HG03571 (cell line): Measurements from ENCODE around the gene CPNE5.

Experiments
- ATAC-seq: cut with Tn5 transposase; IDR thresholded peaks from one replicate; pipeline ENCODE4 v1.9.1; 2021; ENCODE audit not compliant: unreplicated experiment

The CPNE5 gene

DNA sequence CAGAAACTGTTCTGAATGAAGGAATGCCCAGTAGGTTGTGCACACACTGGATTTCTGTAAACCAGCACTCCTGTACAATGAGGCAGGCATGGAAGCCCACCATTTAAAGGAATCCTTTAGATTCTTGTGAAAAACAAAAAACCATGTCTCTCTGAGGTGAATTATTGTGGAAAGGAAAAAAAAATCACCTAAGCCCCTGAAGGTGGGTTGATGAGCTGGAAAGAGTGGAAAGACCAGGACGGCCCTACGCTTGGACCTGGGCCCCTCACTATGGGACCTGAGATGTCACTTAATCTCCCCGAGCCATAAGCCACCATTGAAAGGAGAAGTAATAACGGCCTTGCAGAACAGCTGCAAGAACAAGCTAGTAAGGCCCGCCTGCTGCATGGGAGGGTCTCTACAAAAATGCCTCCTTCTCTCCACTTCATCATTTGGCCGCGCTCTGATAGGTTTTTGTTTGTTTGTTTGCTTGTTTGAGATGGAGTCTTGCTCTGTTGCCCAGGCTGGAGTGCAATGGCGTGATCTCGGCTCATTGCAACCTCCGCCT is 72.8 kb downstream of the CPNE5 start:
- ATAC-seq: no peak

- ATAC-seq: peak; percentile 60
Measured at GRCh38 chr6:36765594-36766398, 73.4 kb downstream of the CPNE5 start.

GRCh38 chr6:36765190-36765589 is 74.1 kb downstream of the CPNE5 start:
- ATAC-seq: no peak

DNA sequence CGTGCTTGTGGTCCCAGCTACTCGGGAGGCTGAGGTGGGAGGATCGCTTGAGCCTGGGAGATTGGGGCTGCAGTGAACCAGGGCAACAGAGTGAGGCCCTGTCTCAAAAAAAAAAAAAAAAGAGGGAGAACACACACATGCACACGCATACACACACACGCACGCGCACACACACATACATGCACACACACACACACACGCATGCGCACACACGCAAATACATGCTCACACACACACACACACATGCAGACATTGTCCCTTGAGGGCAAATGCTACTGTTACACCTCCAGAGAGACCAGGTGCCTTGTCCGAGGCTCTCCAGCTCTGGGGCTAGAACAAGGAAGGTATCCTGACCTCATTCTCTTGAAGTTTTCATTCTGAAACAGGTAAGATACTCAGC is 77.1 kb downstream of the CPNE5 start:
- ATAC-seq: no peak

DNA sequence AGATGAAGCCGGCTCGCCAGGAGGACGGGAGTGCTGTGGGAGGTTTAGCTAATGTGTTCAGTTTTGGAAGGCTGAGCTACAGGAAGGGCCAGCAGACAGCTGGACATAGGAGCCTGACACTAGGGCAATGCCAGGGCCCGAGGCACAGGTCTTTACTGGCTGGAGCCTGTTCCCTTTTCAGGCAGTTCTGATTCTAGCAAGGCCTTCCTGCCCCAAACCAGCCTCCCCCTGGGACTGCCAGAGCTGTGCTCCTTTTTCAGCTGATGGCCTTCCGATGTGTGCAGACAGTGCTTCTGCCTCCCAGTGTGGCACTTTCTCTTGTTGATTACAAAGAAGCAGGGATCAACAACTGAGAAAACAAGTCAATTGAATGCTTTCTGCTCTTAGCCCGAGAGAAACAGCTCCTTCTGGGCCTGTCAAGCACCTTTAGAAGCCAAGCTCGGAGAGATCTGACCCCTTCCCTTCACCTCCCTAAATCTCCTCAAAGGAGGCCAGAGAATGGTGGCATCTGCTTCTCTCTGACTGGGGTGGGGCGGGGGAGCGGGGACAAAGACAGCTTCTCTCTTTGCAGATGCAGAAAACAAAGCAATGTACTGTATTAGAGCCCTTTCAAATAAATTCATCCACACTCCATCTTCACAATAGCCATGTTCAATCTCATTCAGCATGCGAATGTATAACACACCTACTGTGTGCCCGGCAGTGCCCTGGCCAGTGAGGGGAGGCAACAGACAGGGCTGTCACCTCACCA is 78.4 kb downstream of the CPNE5 start:
- no peak for ATAC-seq

DNA sequence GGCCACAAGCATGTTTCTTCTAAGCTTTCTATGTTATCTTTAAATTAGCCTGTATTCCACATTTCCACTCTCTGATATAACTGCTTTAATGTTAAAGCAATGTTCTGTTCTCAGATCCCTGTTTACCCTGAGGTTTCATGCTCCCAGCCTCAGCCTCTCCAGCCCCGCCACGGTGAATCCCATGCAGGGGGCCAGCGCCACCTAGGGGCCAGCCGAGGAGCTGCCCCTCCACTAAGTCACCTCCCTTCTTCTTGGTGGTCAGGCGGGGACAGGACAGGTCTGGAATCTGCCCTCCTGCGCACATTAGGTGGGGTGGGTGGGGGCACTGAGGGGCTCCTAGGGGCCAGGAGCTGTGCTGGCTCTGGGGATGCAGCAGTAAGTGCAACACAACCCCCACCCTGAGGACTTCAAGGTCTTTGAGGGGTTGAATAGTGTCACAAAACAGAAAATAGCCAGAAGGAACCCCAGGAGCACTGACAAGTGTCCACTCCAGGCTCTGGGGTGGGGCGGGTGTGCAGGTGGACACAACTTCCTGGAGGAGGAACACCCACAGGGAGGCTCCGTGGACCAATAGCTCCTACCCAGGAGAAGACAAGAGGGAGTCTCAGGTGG is 80.0 kb downstream of the CPNE5 start:
- ATAC-seq: no peak

DNA sequence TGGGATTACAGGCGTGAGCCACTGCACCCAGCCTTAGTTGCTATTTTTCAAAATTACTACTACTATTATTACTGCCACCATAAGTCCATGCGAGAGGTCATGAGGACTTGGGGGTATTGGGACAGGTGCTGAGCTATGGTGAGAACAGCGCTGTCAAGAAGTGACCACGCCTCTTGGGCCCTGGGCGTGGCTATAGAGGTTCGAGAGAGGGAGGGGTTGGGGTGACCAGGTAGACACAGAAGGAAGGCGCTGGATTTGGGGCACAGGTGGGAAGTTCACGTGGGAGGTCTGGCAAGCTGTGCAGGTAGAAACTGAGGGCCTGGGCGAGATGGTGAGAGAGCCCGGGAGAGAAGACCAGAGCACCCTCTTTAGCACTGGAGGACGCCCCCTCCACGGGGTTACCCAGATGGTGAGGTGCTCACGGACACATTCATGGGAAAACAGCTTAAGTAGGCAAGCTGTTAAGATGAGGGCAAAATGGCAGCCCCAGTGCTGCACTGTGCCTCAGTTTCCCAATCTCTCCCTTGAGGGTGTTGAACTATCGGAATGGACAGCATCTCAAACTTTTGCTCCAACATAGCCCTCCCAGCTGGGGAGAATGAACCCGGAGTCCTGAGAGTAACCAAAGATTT is 80.6 kb downstream of the CPNE5 start:
- no peak for ATAC-seq

- no peak for ATAC-seq
Measured at GRCh38 chr6:36757943-36758508, 81.2 kb downstream of the CPNE5 start.

DNA sequence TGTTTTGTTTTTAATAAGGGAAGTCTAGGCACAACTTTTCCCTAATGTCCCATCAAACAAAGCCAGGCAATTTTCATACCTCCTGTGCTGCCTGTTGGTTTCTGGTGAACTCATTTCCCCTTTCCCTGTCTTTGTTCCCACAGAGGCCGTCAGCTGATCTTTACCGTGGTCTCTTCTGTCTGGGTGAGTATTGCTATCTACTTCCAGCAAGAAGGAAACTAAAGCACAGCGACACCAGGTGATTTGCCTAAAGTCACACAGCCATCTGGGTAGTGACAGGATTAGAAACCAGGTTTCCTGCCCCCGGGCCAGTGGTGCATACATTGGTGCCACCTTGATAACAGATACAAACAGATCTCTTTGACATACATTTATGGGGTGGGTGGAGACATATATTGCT is 82.0 kb downstream of the CPNE5 start:
- no peak for ATAC-seq

DNA sequence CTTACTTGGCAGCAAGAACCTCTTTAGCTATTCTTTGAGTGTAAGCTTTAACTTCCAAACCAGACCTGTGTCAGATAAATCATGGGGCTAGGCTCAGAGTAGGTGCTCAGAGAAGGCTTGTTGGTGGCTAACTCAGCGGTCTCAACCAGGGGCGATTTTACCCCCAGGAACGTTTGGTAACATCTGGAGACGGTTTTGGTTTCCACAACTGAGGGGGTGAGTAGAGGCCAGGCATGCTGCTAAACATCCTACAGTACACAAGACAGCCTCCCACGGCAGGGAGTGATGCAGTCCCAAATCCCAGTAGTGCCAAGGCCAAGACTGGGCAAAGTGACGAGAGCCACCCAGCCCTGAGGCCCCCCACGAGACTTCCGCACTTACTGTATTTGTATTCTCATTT is 82.5 kb downstream of the CPNE5 start:
- no peak for ATAC-seq

DNA sequence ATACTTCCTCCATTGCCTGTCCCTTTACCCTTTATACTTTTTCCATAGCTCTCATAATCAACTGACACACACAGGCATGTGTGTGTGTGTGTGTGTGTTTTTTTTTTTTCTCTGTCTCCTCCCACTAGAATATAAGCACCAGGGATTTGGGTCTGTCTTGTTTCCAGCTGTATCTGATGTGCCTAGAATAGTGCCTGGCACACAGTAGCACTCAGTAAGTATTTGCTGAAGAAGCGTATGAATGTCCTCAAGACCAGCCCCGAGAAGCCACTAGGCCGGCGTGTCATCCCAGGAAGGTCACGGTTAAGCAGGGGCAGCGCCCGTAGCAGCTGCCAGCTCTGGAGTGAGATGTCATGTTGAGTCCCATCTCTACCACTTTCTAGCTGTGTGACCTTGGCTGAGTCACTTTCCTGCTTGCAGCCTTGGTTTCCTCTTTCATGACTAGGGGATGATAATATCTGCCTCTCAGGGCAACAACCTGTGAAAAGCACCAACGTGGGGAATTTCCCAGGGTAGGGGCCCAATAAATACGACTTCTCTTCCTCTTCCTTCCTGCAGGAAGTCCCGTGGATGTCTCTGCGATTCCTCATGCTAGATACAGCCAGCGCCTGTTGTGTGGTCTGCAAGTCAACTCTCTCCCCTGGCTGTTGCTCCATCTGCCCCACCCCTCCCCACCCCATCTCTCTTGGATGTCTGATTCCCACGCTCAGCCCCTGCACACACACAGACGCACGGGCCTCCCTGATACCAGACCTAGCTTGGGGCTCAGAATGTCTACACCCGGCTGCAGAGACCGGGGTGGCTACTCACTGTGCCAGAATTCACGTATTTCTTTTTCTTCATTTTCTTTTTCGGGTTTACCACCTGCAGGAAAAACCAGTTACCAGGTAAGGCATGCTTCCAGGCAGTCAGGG is 83.6 kb downstream of the CPNE5 start:
- no peak for ATAC-seq

GRCh38 chr6:36754582-36755434 is 84.4 kb downstream of the CPNE5 start:
- no peak for ATAC-seq

- ATAC-seq: no peak
Measured at GRCh38 chr6:36753671-36754405, 85.4 kb downstream of the CPNE5 start.

GRCh38 chr6:36752886-36753506 is 86.2 kb downstream of the CPNE5 start:
- ATAC-seq: no peak

DNA sequence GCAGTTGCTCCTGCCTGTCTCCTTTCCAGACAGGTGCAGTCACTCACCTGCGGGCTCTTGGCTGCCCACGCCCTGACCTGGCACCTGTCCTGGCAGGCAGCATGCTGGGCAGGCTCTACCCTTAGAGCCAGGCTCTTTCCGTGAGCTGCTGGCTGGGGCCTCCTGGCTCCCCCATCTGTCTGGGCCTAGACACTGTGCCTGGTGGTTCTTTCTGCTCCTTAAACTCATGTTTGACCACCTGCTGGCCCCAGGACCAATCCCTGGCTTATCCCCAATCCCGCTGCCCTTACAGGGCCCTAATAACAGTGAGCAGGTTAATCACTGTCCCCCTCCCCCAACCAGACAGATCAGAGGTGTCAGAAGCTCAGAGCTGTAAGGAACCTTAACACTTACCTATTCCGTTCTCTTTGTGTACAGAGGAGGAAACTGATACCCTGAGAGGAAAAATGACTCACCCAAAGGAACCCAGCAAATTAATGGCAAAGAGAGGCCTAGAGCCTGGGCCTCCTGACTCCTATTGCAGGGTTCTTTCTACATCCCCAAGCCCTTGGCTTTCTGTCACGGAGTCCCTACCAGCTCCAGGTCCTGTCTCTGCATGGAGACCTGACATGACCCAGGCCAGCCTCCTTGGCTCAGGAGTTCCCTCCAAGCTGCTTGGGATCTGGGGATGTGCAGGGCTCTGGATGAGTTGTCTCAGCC is 86.9 kb downstream of the CPNE5 start:
- no peak for ATAC-seq

DNA sequence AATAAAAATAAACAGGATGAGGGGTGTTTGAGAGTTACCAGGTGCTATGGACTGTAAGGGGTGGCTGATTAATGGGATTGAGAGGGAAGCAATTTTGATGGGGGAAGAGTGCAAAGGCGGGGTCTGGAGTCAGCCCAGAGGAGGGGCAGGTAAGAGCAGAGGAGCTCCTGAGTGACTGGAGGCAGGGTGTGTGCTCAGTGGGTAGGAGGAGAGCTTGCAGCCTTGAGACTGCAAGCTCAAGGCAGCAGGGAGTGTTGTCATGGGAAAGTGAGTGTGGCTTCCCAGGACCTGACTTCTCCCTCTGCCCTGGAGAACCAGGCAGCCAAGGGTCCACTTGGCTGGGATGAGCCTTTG is 87.4 kb downstream of the CPNE5 start:
- ATAC-seq: no peak

DNA sequence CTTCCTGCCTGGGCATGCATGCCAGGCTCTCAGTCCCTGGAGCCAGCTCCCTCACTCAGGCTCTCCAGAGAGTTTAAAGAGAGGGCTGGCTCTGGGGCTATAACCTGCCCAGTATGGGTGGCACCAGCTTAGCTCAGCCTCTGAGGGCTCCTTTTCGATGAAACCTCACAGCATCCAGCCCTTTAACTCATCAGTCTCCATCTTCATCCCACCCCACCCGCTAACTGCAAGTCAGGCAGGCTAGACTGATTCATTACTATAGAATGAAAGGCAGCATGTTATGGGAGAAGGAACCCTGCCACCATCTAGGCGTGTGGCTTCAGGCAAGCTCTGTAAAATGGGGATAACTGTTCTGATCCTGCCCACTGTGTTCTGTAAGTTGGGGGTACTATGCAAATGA is 88.2 kb downstream of the CPNE5 start:
- ATAC-seq: no peak
